Smooth muscle cell (in vitro differentiated cells): ENCODE data around the gene DCUN1D3. TPM values are rescaled to one million over a fixed set of nuclear protein-coding genes. Genes with fewer than 3 reads are reported as not detected.

Experiments
- DNase-seq: peaks from one replicate; lab custom pipeline; 2025; ENCODE audit not compliant: unreplicated experiment; lab: John Stamatoyannopoulos, UW
- H2AFZ ChIP-seq: fragments of 200-600 bp; sonication (generic); 2 replicates; pipeline ENCODE4 v1.6.0; 2016; ENCODE audit warnings: antibody characterized with exemption, low read depth, mild to moderate bottlenecking
- H3F3A ChIP-seq: fragments of 200-600 bp; sonication (generic); 2 replicates; pipeline ENCODE4 v1.6.0; 2017; ENCODE audit warnings: antibody characterized with exemption, low read depth
- H3K27ac ChIP-seq: fragments of 200-600 bp; sonication (generic); 2 replicates; pipeline ENCODE4 v1.5.1; 2016; ENCODE audit warnings: low read depth, mild to moderate bottlenecking
- H3K27me3 ChIP-seq: fragments of 200-600 bp; sonication (generic); 2 replicates; pipeline ENCODE4 v1.6.1; 2016; ENCODE audit warnings: low read depth, mild to moderate bottlenecking
- H3K36me3 ChIP-seq: fragments of 200-600 bp; sonication (generic); 2 replicates; pipeline ENCODE4 v1.5.1; 2016; ENCODE audit warnings: low read depth
- H3K4me1 ChIP-seq: fragments of 200-600 bp; sonication (generic); 2 replicates; pipeline ENCODE4 v1.5.1; 2016; ENCODE audit warnings: low read depth
- H3K4me2 ChIP-seq: fragments of 200-600 bp; sonication (generic); 2 replicates; pipeline ENCODE4 v1.6.0; 2016; ENCODE audit warnings: mild to moderate bottlenecking
- H3K4me3 ChIP-seq: fragments of 200-600 bp; sonication (generic); 2 replicates; pipeline ENCODE4 v1.5.1; 2016; ENCODE audit warnings: mild to moderate bottlenecking
- H3K79me2 ChIP-seq: fragments of 200-600 bp; sonication (generic); 2 replicates; pipeline ENCODE4 v1.6.0; 2016; ENCODE audit warnings: low read depth, mild to moderate bottlenecking
- H3K9ac ChIP-seq: fragments of 200-600 bp; sonication (generic); 2 replicates; pipeline ENCODE4 v1.6.0; 2016; ENCODE audit warnings: low read depth
- H3K9me3 ChIP-seq: fragments of 200-600 bp; sonication (generic); replicated peaks from 2 replicates; pipeline ENCODE4 v1.5.1; 2016; ENCODE audit warnings: low read depth
- H4K20me1 ChIP-seq: fragments of 200-600 bp; sonication (generic); 2 replicates; pipeline ENCODE4 v1.6.0; 2016; ENCODE audit warnings: low read depth
- WGBS: methylation state at CpG from one replicate; pipeline ENCODE4 v1.1.7; 2016; ENCODE audit warnings: low lambda C conversion rate; 5-methylcytosine and 5-hydroxymethylcytosine counted together
- polyA plus RNA-seq: library from polyadenylated mRNA; unstranded; fragments of >200 nt; fragmentation: Nextera tagmentation; extraction: Ambion mirVana; gene quantifications from 2 replicates; pipeline ENCODE4 v1.2.1, GENCODE V29; 2016
- total RNA-seq: library from RNA; depleted of rRNA; stranded (reverse); fragments of >200 nt; gene quantifications from 2 replicates; pipeline ENCODE4 v1.2.3, GENCODE V29; 2014
- TF ChIP-seq, protein P1 (sequence below): fragments of 200-600 bp; sonication (generic); IDR thresholded peaks from 2 replicates; pipeline ENCODE4 v1.5.1; 2017; ENCODE audit warnings: borderline replicate concordance, mild to moderate bottlenecking, antibody characterized with exemption; ENCODE audit not compliant: insufficient read depth, poor library complexity, severe bottlenecking

DCUN1D3 gene
- total and polyA plus RNA-seq, 2 experiments from 2014 or later = 12.6 to 37.8 TPM

DNA sequence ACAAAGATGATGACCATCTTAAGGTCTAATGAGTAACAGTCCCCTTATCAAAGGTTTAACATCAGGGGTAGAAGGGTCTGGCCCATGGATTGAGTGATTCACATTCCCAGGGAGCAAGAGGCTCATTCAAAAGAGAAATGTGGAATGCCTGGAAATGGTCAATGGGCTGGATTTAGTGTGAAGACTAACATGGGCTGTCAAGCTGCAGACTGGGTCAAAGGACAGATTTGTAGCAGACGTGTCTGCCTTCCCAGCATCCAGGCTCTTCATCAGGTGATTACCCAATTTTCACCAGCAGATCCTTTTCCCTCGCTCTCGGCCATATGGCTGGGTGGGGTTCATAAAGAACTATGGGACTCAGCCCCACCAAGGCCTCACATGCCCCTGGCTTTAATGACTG, 26.8 kb downstream of the DCUN1D3 start:
- Histone ChIP-seq H2AFZ (no peak overlapping the region), H3K27ac (no peak overlapping the region), H3K9ac (no peak overlapping the region), H3K4me1 (peaks cover 20% of the 10 kb centered on the region), H3K9me3 (no peaks in the 10 kb centered on the region), H3K4me2 (peak overlapping the region; percentile 17), H3K4me3 (no peak overlapping the region), H3K79me2 (peaks cover 91% of the 10 kb centered on the region), H3K36me3 (no peaks in the 10 kb centered on the region), H3K27me3 (no peaks in the 10 kb centered on the region), H4K20me1 (peaks cover 98% of the 10 kb centered on the region), H3F3A (peaks cover 5% of the 10 kb centered on the region)
- TF ChIP-seq, protein P1, sequence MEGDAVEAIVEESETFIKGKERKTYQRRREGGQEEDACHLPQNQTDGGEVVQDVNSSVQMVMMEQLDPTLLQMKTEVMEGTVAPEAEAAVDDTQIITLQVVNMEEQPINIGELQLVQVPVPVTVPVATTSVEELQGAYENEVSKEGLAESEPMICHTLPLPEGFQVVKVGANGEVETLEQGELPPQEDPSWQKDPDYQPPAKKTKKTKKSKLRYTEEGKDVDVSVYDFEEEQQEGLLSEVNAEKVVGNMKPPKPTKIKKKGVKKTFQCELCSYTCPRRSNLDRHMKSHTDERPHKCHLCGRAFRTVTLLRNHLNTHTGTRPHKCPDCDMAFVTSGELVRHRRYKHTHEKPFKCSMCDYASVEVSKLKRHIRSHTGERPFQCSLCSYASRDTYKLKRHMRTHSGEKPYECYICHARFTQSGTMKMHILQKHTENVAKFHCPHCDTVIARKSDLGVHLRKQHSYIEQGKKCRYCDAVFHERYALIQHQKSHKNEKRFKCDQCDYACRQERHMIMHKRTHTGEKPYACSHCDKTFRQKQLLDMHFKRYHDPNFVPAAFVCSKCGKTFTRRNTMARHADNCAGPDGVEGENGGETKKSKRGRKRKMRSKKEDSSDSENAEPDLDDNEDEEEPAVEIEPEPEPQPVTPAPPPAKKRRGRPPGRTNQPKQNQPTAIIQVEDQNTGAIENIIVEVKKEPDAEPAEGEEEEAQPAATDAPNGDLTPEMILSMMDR = no peak
- no peak for DNase-seq
- whole genome bisulfite sequencing = 53% methylated on average over 3 of the region's 3 CpGs

DNA sequence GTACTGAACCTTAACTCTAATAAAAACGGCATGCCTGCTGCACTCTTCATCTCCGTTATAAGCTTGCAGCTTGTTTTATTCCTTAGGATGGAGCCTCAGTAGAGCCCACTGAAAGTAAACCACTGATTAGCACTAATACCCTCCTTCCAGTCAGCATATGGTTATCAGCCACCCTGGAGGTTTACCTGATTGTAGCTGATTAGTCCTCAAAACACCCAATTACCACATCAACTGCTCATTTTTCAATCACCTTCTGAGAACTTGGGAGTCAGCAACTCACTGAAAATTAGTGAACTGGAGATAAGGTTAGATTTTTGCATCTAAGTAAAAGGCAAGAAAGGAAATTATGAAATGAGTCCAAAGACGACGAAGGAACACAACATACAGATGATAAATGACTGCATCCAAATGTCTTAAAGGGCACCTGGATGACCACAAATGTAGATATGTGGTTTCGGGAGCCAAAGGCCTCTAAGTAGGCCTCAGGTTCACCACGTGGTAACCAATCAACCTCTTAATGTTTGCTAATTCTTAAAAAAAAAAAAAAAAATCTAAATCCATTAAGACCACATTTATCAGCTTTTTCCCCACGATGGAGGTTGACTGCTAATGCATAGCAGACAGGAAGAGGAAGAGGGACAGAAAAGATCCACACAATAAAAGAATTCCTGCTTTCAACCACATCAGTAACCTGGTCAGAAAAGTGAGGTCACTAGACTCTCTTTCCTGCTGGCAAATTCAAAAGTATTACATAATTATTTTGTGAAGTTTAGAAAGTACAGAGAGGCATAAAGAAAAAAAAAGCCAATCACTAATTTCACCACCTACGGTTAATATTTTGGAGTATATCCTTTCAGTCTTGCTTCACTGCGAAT, 28.0 kb downstream of the DCUN1D3 start:
- Histone ChIP-seq H3K4me1 (peaks cover 20% of the 10 kb centered on the region), H3K27ac (peak overlapping the region; percentile 25)
- 42% methylated on average over 9 of the region's 9 CpGs for WGBS

DNA sequence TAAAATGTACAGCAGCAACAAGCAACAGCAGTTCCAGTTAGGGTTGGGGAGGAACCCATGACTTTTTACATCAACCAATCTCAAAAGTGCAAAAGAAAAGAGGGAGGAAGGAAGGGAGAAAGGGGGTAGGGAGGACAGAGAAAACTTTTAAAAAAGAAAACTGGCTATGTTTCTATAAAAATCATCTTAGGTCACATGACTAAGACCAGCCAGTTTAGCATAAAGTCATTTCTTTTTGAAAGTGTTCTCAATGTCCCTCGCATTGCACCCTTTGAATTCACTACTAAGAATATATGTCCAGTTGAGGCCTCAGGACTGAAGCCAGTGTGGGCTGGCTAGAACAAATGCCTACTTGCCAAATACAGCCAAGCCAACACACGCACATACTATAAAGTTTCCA, 28.9 kb downstream of the DCUN1D3 start:
- Histone ChIP-seq H3K27me3 (no peaks in the 10 kb centered on the region), H3F3A (peaks cover 10% of the 10 kb centered on the region), H3K36me3 (no peaks in the 10 kb centered on the region), H3K4me2 (peak overlapping the region; percentile 56), H3K4me3 (no peak overlapping the region), H3K4me1 (peaks cover 28% of the 10 kb centered on the region), H3K9ac (no peak overlapping the region), H3K27ac (no peak overlapping the region), H2AFZ (no peak overlapping the region), H3K9me3 (no peaks in the 10 kb centered on the region), H3K79me2 (peaks cover 89% of the 10 kb centered on the region), H4K20me1 (peaks cover 99% of the 10 kb centered on the region)
- 53% methylated on average over 2 of the region's 2 CpGs for WGBS
- TF ChIP-seq, protein P1 = no peak
- no peak for DNase-seq

More for the DNA sequence above, 28.0 kb downstream of the DCUN1D3 start:
- no peaks in the 10 kb centered on the region for H3K27me3 ChIP-seq
- peaks cover 98% of the 10 kb centered on the region for H4K20me1 ChIP-seq
- H3K79me2 ChIP-seq = peaks cover 91% of the 10 kb centered on the region
- H3K4me3 ChIP-seq = no peak overlapping the region
- TF ChIP-seq, protein P1 = no peak
- no peak overlapping the region for H2AFZ ChIP-seq
- H3K9me3 ChIP-seq = no peaks in the 10 kb centered on the region
- H3K9ac ChIP-seq = no peak overlapping the region
- H3F3A ChIP-seq = peaks cover 3% of the 10 kb centered on the region
- peak overlapping the region; percentile 56 for H3K4me2 ChIP-seq
- H3K36me3 ChIP-seq = no peaks in the 10 kb centered on the region
- DNase-seq = no peak
